Measurements from ENCODE around the gene ANKMY1.

- TF ChIP-seq CTCF (IDR thresholded peaks at IDR 0.05; ENCODE audit: insufficient read depth, low read length, poor library complexity, severe bottlenecking), result no peak
- no peak for TF ChIP-seq EZH2phosphoT487 (conservative IDR thresholded peaks at IDR 0.05; ENCODE audit: low read length)
Measured at GRCh38 chr2:240595381-240596079, 37.7 kb upstream of the ANKMY1 start.

Data from SU-DHL-6 (cell line).